Right ventricle myocardium superior (tissue), 1 donor: Measurements from ENCODE around the gene GFOD2. TPM values are rescaled to one million over a fixed set of nuclear protein-coding genes. Genes with fewer than 3 reads are reported as not detected.

ENCODE experiments used
- ATAC-seq: fragments of 200-7000 bp; cut with Tn5 transposase; one replicate; pipeline ENCODE4 v1.9.1; 2020; ENCODE audit warnings: mild to moderate bottlenecking; ENCODE audit not compliant: poor library complexity
- DNase-seq: peaks from one replicate; pipeline ENCODE4 v3.0.0-alpha.2; 2020
- intact Hi-C: fragments of 100-400 bp; cut with DNase I; formaldehyde crosslinking; loops from one replicate; pipeline ENCODE4 v1.11.2; 2022
- total RNA-seq: library from RNA; stranded (reverse); fragmentation: NEBNext Ultra II Directional; extraction: Animal tissue kit (Norgen Biotek cat#: 25700); gene quantifications from one replicate; pipeline ENCODE4 v1.2.1, GENCODE V29; 2021
- donor health status: DM: no; HTN: yes; CAD: no; lungs with severe emphysema.

GFOD2 gene
- total RNA-seq, 1 donor from 2014 or later, result 7.8 TPM

- intact Hi-C loops, result no loop called here
- ATAC-seq, result no peak
Measured at GRCh38 chr16:67734731-67735201, 15.7 kb upstream of the GFOD2 start.

GRCh38 chr16:67733734-67734470, 14.8 kb upstream of the GFOD2 start:
- intact Hi-C loops, result no loop called here
- ATAC-seq (no peak), DNase-seq (no peak)

More at GRCh38 chr16:67734731-67735201, 15.7 kb upstream of the GFOD2 start:
- no peak for DNase-seq

GRCh38 chr16:67731753-67732095, 12.6 kb upstream of the GFOD2 start:
- no peak for DNase-seq
- ATAC-seq, result no peak
- intact Hi-C loops, result no loop called here

DNA sequence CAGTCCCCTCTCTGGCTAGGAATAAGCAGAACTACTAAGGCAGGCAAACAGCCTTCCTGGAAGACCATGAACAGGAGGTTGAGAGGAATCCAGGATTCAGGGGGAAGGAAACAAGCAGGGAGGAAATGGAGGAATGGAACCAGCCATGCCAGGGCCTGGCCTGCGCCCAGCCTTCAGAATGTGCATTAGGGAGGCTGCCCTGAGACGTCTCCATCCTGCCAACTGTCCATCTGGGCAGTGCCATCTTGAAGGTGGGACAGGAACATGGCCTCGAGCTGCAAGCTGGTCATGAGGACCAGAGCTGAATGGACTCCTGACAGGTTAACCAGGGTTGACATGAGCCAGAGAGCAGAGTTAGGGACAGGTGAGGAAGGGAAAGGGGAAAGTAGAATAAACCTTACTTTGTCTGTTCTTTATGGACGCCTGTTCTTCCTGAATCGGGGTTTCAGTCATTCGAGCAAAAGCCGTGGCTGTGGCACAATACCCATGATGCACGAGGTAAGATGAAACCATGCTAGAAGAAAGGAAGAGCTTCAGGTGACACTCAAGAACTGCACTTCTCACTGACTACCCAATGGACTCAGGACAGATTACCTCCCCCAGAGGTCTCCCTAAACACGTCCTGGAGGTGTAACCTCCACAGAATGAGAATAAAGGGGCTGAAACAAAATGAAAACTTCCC, 12.1 kb upstream of the GFOD2 start:
- intact Hi-C loops, result no loop called here
- no peak for ATAC-seq
- DNase-seq, result no peak

GRCh38 chr16:67730326-67730725, 11.2 kb upstream of the GFOD2 start:
- ATAC-seq, result no peak
- intact Hi-C loops, result no loop called here
- no peak for DNase-seq

DNA sequence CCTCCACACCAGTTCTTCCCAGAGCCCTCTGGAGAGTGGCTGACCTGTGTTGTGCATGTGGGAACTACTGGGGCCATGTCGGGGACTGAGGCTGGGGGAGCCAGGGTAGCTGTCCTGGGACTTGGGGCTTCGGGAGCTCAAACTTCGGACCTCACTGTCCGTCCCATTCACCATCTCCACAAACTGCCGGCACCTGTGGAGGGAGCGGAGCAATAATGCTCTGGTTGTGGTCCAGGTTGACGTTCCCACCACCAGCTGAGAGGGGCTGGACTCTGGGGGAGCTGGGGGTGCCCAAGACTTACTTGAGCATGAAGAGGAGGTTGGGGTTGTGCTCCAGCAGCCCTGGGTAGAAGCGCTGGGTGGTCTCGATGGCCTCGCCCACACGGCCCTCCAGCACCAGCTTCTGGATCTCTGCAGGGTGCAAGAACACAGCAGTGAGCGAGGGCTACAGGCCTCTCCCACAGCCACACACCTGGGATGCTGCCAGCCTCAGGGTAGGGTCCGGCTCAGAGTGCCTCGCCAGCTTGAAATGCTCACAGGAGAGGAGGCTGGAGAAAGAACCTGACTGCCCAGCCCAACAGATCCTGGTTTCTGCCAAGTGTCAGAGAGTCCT, 10.6 kb upstream of the GFOD2 start:
- ATAC-seq (no peak), DNase-seq (no peak)
- intact Hi-C loops, result no loop called here

GRCh38 chr16:67727521-67728485, 8.7 kb upstream of the GFOD2 start:
- intact Hi-C loops, result no loop called here
- no peak for DNase-seq
- ATAC-seq, result no peak

DNA sequence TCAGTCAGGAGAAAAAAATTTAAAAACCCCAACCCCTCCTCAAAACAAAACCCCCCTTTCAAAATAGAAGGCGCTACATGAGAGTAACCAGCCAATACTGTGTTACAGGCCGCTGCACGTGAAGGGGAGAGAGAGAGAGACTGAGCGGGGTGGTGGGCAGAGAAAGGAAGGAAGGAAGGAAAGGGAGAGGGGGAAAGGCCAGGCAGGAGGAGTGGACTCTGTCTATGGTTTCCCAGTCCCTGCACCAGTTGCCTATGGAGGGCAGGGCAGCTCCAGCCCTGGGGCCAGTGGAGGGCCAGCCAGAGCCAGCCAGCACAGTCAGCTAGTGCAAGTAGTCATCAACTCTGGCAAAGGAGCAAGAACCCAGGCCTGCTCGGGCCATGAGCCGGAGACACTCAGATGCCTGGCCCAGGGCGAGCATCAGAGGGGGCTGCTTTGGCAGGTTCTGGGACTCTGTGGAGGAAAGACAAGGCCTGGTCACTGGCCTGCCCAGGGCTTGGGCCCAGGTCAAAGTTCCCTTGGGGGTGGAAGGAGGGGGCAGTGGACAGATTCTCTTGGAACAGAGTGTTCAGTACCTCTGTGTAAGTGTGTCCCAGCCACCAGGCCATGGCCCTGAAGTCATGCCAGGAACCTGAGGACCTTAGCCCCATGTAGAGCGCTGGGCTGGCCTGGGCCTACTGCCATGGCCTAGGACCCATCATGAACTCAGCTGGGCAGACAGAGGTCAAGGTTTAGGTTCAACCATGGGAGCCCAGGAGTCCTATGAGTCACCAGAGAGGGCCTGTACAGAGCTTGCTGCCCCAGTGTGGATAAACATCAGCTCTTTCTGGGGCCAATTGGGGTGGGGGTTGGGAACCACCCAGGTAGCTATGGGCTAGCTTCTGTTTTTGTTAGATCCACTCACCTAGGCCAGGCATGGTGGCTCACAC, 7.3 kb upstream of the GFOD2 start:
- intact Hi-C loops, result no loop called here
- DNase-seq (no peak), ATAC-seq (peak; percentile 25)

DNA sequence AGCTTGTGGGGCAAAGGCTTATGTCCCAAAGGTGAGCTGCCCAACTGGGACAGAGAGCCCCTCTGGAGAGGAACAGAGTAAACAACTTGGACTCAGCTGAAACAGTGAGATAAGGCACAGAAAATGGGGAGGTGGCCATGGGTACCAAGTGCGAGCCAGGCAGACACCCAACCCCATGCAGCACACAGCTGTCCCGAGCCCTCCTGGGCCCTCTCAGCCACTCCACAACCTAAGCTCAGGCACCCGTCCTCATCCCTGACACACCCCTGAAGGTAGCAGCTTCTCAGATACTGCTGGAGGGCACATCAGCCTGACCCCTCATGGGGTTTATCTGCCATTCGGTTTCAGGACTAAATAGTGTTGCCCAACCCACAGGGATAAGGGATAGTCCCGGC, 4.8 kb upstream of the GFOD2 start:
- intact Hi-C loops, result no loop called here
- ATAC-seq (no peak), DNase-seq (no peak)

GRCh38 chr16:67723151-67723910, 4.2 kb upstream of the GFOD2 start:
- intact Hi-C loops, result no loop called here
- no peak for ATAC-seq
- DNase-seq, result no peak

GRCh38 chr16:67720236-67720635, 1.1 kb upstream of the GFOD2 start:
- intact Hi-C loops, result no loop called here
- no peak for ATAC-seq
- DNase-seq, result no peak

DNA sequence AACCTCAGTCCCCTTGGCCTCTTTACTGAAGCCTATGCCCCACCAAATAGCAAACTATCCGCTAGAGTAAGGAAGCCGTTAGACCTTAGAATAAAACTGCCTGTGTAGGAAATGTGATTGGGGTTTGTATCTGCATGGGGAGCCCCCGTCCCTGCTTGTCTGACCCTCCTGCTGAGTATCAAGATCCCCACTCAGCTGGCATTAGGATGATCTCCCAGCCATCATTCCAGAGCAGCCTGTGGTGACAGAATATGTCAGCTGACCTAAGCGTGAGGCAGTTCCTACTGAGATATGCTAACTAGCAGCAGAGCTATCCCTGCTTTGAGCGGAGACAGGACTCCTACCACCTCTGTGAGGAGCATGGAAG, 645 bp upstream of the GFOD2 start:
- DNase-seq, result no peak

GRCh38 chr16:67718668-67719047, 458 bp downstream of the GFOD2 start:
- ATAC-seq (peak; percentile 1), DNase-seq (no peak)
- intact Hi-C loops, result no loop called here

More for the DNA sequence above, 645 bp upstream of the GFOD2 start:
- peak; percentile 73 for ATAC-seq
- intact Hi-C loops, result no loop called here

DNA sequence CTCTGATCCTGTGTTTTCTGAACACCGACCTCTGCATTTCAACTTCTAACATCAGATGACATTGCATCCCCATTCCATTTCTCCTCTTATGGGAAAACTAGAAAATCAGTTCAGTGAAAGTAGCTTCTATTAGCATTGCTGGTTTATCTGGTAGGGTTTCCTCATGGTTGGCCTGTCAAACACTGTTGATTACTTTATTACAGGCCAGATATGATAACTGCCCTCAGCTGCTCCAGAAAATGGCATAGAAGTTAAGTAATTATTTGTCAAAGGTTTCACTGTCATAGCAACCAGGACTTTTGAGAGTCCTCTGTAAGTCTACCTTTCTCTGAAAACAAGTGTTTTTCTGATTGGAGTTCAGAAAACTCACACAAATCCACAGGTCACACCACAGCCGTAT, 3.0 kb downstream of the GFOD2 start:
- ATAC-seq (no peak), DNase-seq (no peak)
- intact Hi-C loops, result no loop called here

GRCh38 chr16:67714522-67714921, 4.6 kb downstream of the GFOD2 start:
- intact Hi-C loops, result no loop called here
- ATAC-seq (no peak), DNase-seq (no peak)

GRCh38 chr16:67713647-67714273, 5.4 kb downstream of the GFOD2 start:
- DNase-seq, result no peak
- ATAC-seq, result no peak
- intact Hi-C loops, result no loop called here

- ATAC-seq (no peak), DNase-seq (no peak)
- intact Hi-C loops, result no loop called here
Measured at GRCh38 chr16:67710607-67711006, 8.5 kb downstream of the GFOD2 start.
